Measurements from ENCODE around the gene HPCAL1. TPM values are rescaled to one million over a fixed set of nuclear protein-coding genes. Genes with fewer than 3 reads are reported as not detected.

HPCAL1 gene
- total RNA-seq, 1 donor from 2014 or later, result 34.6 TPM

GRCh38 chr2:10342245-10342951 lies 39.7 kb downstream of the HPCAL1 start:
- Mint-ChIP-seq H3K4me3 (ENCODE audit: unreplicated experiment) (no peak overlapping the region), H3K27ac (ENCODE audit: unreplicated experiment) (no peak overlapping the region), H3K4me1 (ENCODE audit: unreplicated experiment) (peaks cover 30% of the 10 kb centered on the region), H3K27me3 (ENCODE audit: unreplicated experiment) (peaks cover 13% of the 10 kb centered on the region), H3K9me3 (ENCODE audit: unreplicated experiment) (no peaks in the 10 kb centered on the region), H3K36me3 (ENCODE audit: low read depth, unreplicated experiment) (peaks cover 19% of the 10 kb centered on the region)
- no peak for DNase-seq (ENCODE audit: low spot score)
- TF ChIP-seq CTCF (IDR thresholded peaks at IDR 0.05; ENCODE audit: unreplicated experiment), result no peak

GRCh38 chr2:10343191-10343590 lies 40.5 kb downstream of the HPCAL1 start:
- H3K4me3 Mint-ChIP-seq (ENCODE audit: unreplicated experiment), result peak overlapping the region; percentile 45
- no peak overlapping the region for H3K27ac Mint-ChIP-seq (ENCODE audit: unreplicated experiment)

GRCh38 chr2:10343658-10344057 lies 41.0 kb downstream of the HPCAL1 start:
- H3K4me3 Mint-ChIP-seq (ENCODE audit: unreplicated experiment), result no peak overlapping the region
- H3K27me3 Mint-ChIP-seq (ENCODE audit: unreplicated experiment), result peaks cover 10% of the 10 kb centered on the region
- no peak for DNase-seq (ENCODE audit: low spot score)
- H3K36me3 Mint-ChIP-seq (ENCODE audit: low read depth, unreplicated experiment), result peaks cover 11% of the 10 kb centered on the region
- H3K4me1 Mint-ChIP-seq (ENCODE audit: unreplicated experiment), result peaks cover 37% of the 10 kb centered on the region
- H3K9me3 Mint-ChIP-seq (ENCODE audit: unreplicated experiment), result no peaks in the 10 kb centered on the region
- H3K27ac Mint-ChIP-seq (ENCODE audit: unreplicated experiment), result no peak overlapping the region
- TF ChIP-seq CTCF (IDR thresholded peaks at IDR 0.05; ENCODE audit: unreplicated experiment), result no peak

More at GRCh38 chr2:10343191-10343590, 40.5 kb downstream of the HPCAL1 start:
- DNase-seq (ENCODE audit: low spot score), result no peak
- Mint-ChIP-seq H3K4me1 (ENCODE audit: unreplicated experiment) (peaks cover 36% of the 10 kb centered on the region), H3K9me3 (ENCODE audit: unreplicated experiment) (no peaks in the 10 kb centered on the region), H3K27me3 (ENCODE audit: unreplicated experiment) (peaks cover 10% of the 10 kb centered on the region), H3K36me3 (ENCODE audit: low read depth, unreplicated experiment) (peaks cover 13% of the 10 kb centered on the region)
- TF ChIP-seq CTCF (IDR thresholded peaks at IDR 0.05; ENCODE audit: unreplicated experiment), result no peak

- Mint-ChIP-seq H3K9me3 (ENCODE audit: unreplicated experiment) (no peaks in the 10 kb centered on the region), H3K27ac (ENCODE audit: unreplicated experiment) (no peak overlapping the region), H3K4me3 (ENCODE audit: unreplicated experiment) (no peak overlapping the region), H3K36me3 (ENCODE audit: low read depth, unreplicated experiment) (peaks cover 11% of the 10 kb centered on the region), H3K27me3 (ENCODE audit: unreplicated experiment) (peaks cover 8% of the 10 kb centered on the region), H3K4me1 (ENCODE audit: unreplicated experiment) (peaks cover 43% of the 10 kb centered on the region)
- no peak for TF ChIP-seq CTCF (IDR thresholded peaks at IDR 0.05; ENCODE audit: unreplicated experiment)
- DNase-seq (ENCODE audit: low spot score), result no peak
These were observed 41.7 kb downstream of the HPCAL1 start for GRCh38 chr2:10344105-10345066.

Data from endothelial cell (in vitro differentiated cells).